Measurements from ENCODE around the gene TDRD12.

GRCh38 chr19:32686847-32687475 lies 32.6 kb upstream of the TDRD12 start:
- TF ChIP-seq CTCF (IDR thresholded peaks at IDR 0.05): no peak
- TF ChIP-seq POLR2AphosphoS5 (IDR thresholded peaks at IDR 0.05; ENCODE audit: insufficient read depth in 1 of 2, low read depth in 1 of 2): no peak
- TF ChIP-seq POLR2A (IDR thresholded peaks at IDR 0.05): no peak
